Activated naive CD8-positive, alpha-beta T cell (primary cell): ENCODE measurements around the gene FAM81A.

Experiments used
- H3K27ac Mint-ChIP-seq: one replicate; pipeline ENCODE4 v1.8.0; 2021; ENCODE audit warnings: mixed read lengths
- H3K27me3 Mint-ChIP-seq: one replicate; pipeline ENCODE4 v1.8.0; 2021; ENCODE audit warnings: mixed read lengths
- H3K36me3 Mint-ChIP-seq: one replicate; pipeline ENCODE4 v1.8.0; 2021; ENCODE audit warnings: mixed read lengths
- H3K4me1 Mint-ChIP-seq: one replicate; pipeline ENCODE4 v1.8.0; 2021; ENCODE audit warnings: low read depth, mixed read lengths
- H3K4me3 Mint-ChIP-seq: one replicate; pipeline ENCODE4 v1.8.0; 2021; ENCODE audit warnings: mild to moderate bottlenecking, mixed read lengths
- H3K9me3 Mint-ChIP-seq: one replicate; pipeline ENCODE4 v1.8.0; 2021; ENCODE audit warnings: low read depth, mixed read lengths

The FAM81A gene

GRCh38 chr15:59536553-59536952 is 98.6 kb downstream of the FAM81A start:
- H3K36me3 Mint-ChIP-seq: no peaks in the 10 kb centered on the region
- H3K27ac Mint-ChIP-seq: no peak overlapping the region
- H3K9me3 Mint-ChIP-seq: no peaks in the 10 kb centered on the region
- no peak overlapping the region for H3K4me3 Mint-ChIP-seq
- no peaks in the 10 kb centered on the region for H3K27me3 Mint-ChIP-seq
- H3K4me1 Mint-ChIP-seq: no peaks in the 10 kb centered on the region

- Mint-ChIP-seq H3K4me1 (no peaks in the 10 kb centered on the region), H3K27me3 (no peaks in the 10 kb centered on the region), H3K36me3 (no peaks in the 10 kb centered on the region), H3K27ac (no peak overlapping the region), H3K4me3 (no peak overlapping the region), H3K9me3 (no peaks in the 10 kb centered on the region)
Observed at GRCh38 chr15:59537403-59537802, 99.4 kb downstream of the FAM81A start.

- Mint-ChIP-seq H3K4me3 (no peak overlapping the region), H3K36me3 (no peaks in the 10 kb centered on the region), H3K27ac (no peak overlapping the region), H3K4me1 (peaks cover under 1% of the 10 kb centered on the region), H3K27me3 (no peaks in the 10 kb centered on the region), H3K9me3 (no peaks in the 10 kb centered on the region)
Observed at GRCh38 chr15:59538494-59538893, 100.5 kb downstream of the FAM81A start.

GRCh38 chr15:59539799-59540198 is 101.8 kb downstream of the FAM81A start:
- H3K27me3 Mint-ChIP-seq: peaks cover 3% of the 10 kb centered on the region
- H3K4me1 Mint-ChIP-seq: peaks cover 6% of the 10 kb centered on the region
- no peak overlapping the region for H3K4me3 Mint-ChIP-seq
- no peaks in the 10 kb centered on the region for H3K36me3 Mint-ChIP-seq
- H3K27ac Mint-ChIP-seq: no peak overlapping the region
- no peaks in the 10 kb centered on the region for H3K9me3 Mint-ChIP-seq

GRCh38 chr15:59540654-59541053 is 102.7 kb downstream of the FAM81A start:
- Mint-ChIP-seq H3K4me1 (peaks cover 6% of the 10 kb centered on the region), H3K36me3 (no peaks in the 10 kb centered on the region), H3K27ac (no peak overlapping the region), H3K27me3 (peaks cover 3% of the 10 kb centered on the region), H3K9me3 (no peaks in the 10 kb centered on the region), H3K4me3 (no peak overlapping the region)

- H3K27me3 Mint-ChIP-seq: peaks cover 3% of the 10 kb centered on the region
- H3K4me1 Mint-ChIP-seq: peaks cover 6% of the 10 kb centered on the region
- H3K4me3 Mint-ChIP-seq: no peak overlapping the region
- H3K27ac Mint-ChIP-seq: no peak overlapping the region
- H3K9me3 Mint-ChIP-seq: no peaks in the 10 kb centered on the region
- H3K36me3 Mint-ChIP-seq: no peaks in the 10 kb centered on the region
Observed at GRCh38 chr15:59541750-59542149, 103.8 kb downstream of the FAM81A start.

DNA sequence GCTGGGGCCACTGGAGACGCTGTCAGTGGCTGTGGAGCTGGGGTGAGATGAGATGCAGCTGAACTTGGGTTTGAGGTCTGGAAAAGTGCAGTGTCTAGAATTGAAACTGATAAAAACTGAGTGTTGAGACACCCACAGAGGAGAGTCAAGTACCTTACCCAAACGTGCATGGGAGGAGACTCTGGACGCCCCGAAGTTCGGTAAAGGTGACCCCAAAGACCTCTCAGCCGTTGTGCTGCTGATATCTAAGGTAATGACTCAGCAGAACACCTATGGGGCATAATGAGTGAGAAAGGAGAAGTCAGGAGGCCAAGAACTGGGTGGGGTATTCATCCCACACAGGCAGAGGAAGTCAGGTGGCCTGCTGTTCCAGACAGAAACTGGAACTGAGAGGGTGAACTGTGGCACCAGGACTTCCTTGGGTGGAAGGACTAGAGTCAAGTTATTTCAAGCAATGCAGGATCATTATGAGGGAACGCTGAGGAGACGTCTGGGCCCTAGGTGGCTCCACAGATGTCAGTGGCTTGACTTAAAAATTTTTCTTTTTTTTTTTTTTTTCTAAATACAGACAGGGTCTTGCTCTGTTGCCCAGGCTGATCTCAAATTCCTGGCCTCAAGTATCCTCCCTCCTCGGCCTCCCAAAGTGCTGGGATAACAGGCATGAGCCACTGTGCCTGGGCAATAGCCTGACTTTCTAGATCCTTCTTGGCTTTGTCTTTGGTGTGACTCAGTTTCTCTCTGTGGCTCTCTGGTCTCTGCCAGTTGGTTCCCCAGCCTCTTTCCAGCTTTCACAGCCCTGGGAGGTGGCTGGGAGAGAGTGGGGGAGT is 105.9 kb downstream of the FAM81A start:
- H3K4me3 Mint-ChIP-seq: no peak overlapping the region
- no peaks in the 10 kb centered on the region for H3K9me3 Mint-ChIP-seq
- peaks cover 6% of the 10 kb centered on the region for H3K4me1 Mint-ChIP-seq
- H3K27ac Mint-ChIP-seq: no peak overlapping the region
- H3K36me3 Mint-ChIP-seq: no peaks in the 10 kb centered on the region
- peaks cover 8% of the 10 kb centered on the region for H3K27me3 Mint-ChIP-seq

DNA sequence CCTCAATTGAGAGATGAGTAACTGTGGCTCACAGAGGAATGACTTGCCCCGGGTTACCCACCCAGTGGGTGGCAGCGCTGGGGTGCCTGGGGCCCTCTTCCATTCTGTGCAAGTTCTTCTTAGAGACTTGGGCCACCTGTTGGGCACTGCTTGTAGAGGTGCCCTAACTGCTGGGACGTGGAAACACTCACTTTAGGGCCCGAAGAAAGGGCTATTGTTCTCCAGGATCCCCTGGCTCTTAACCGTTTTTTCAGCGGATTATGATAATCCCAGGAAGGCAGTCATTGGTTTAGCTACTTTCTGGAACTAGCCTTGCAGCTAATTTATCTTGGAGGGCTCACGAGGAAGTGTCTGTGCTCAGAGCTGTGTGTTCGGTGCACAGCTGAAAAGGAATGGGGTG is 107.6 kb downstream of the FAM81A start:
- H3K9me3 Mint-ChIP-seq: no peaks in the 10 kb centered on the region
- no peak overlapping the region for H3K27ac Mint-ChIP-seq
- H3K36me3 Mint-ChIP-seq: no peaks in the 10 kb centered on the region
- peaks cover 6% of the 10 kb centered on the region for H3K4me1 Mint-ChIP-seq
- H3K4me3 Mint-ChIP-seq: no peak overlapping the region
- peaks cover 8% of the 10 kb centered on the region for H3K27me3 Mint-ChIP-seq

- H3K9me3 Mint-ChIP-seq: no peaks in the 10 kb centered on the region
- H3K36me3 Mint-ChIP-seq: no peaks in the 10 kb centered on the region
- no peak overlapping the region for H3K27ac Mint-ChIP-seq
- peaks cover 3% of the 10 kb centered on the region for H3K4me1 Mint-ChIP-seq
- H3K27me3 Mint-ChIP-seq: peaks cover 7% of the 10 kb centered on the region
- H3K4me3 Mint-ChIP-seq: no peak overlapping the region
Observed at GRCh38 chr15:59548501-59549226, 110.7 kb downstream of the FAM81A start.

DNA sequence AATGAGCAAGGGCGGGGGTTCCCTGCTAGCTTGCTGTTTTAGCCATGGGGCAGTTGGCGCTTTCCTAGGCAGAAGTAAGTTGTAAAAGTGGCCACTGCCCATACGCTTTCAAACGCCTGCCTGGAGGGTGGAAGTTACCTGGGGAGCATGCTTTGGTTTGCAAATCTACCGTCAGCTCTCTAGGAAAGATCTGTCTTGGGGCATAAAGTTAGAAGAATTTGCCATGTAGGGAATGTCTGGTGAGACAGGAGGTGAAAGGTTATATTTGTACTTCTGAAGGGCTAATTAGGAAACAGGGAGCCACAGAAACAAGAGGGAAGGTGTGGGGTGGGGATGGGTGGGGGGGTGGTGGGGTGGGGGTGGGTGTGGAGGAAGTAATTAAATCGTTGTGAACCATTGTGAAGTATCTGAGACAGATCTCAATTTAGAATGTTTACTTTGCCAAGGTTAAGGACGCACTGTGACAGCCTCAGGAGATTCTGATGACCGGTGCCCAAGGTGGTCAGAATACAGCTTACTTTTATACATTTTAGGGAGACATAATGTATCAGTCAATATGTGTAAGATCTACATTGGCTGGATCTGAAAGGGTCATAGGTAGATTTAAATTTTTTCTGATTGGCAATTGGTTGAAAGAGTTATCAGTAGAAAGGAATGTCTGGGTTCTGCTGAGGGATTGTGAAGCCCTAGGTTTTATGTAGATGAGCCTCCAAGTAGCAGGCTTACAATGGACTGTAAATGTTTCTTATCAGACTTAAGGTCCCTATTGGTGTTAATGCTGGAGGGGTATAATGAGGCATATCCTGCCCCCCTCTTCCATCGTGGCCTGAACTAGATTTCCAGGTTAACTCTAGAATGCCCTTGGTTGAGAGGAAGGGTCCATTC is 111.6 kb downstream of the FAM81A start:
- Mint-ChIP-seq H3K4me1 (no peaks in the 10 kb centered on the region), H3K9me3 (no peaks in the 10 kb centered on the region), H3K4me3 (no peak overlapping the region), H3K27ac (no peak overlapping the region), H3K36me3 (no peaks in the 10 kb centered on the region), H3K27me3 (peaks cover 5% of the 10 kb centered on the region)

- Mint-ChIP-seq H3K4me3 (no peak overlapping the region), H3K27ac (no peak overlapping the region), H3K27me3 (peaks cover 5% of the 10 kb centered on the region), H3K4me1 (no peaks in the 10 kb centered on the region), H3K36me3 (no peaks in the 10 kb centered on the region), H3K9me3 (no peaks in the 10 kb centered on the region)
Observed at GRCh38 chr15:59550530-59550929, 112.5 kb downstream of the FAM81A start.

- Mint-ChIP-seq H3K4me1 (no peaks in the 10 kb centered on the region), H3K27me3 (peaks cover 5% of the 10 kb centered on the region), H3K36me3 (no peaks in the 10 kb centered on the region), H3K4me3 (no peak overlapping the region), H3K9me3 (no peaks in the 10 kb centered on the region), H3K27ac (no peak overlapping the region)
Observed at GRCh38 chr15:59550956-59551355, 113.0 kb downstream of the FAM81A start.

DNA sequence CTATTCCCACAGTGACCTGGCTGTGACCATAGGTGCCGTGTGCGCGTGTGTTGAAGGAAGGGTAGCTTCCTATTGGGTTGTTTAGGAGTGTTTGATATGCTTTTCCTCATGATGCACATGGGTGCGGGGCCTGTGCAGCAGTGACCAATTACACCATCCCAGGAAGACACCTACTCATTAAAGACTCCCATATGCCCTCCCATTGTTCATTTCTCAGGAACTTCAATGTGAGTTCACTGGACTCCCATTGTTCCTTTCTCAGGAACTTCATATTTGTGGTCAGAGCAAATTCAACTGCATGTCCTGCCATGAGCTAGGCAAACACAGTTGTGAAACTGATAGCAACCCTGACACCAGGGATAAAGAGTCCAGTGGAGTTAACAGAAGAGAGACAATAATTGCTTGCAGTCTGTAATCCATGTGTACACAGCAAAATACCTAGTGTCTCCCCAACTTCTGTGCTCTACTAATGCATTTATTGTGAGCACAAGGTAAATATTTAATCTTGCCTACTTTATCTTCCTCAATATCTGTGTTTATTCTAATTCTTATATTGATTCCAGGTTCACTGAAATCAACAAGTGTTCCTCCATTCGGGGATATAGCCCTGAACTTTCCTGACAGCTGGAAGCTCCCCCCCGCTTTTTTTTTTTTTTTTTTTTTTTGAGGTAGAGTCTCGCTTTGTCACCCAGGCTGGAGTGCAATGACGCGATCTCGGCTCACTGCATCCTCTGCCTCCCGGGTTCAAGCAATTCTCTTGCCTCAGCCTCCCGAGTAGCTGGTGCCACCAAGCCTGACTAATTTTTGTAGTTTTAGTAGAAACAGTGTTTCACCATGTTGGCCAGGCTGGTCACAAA is 116.1 kb downstream of the FAM81A start:
- Mint-ChIP-seq H3K27ac (no peak overlapping the region), H3K4me1 (no peaks in the 10 kb centered on the region), H3K27me3 (no peaks in the 10 kb centered on the region), H3K4me3 (no peak overlapping the region), H3K9me3 (no peaks in the 10 kb centered on the region), H3K36me3 (no peaks in the 10 kb centered on the region)

- Mint-ChIP-seq H3K27ac (no peak overlapping the region), H3K9me3 (no peaks in the 10 kb centered on the region), H3K4me3 (no peak overlapping the region), H3K4me1 (no peaks in the 10 kb centered on the region), H3K27me3 (no peaks in the 10 kb centered on the region), H3K36me3 (no peaks in the 10 kb centered on the region)
Observed at GRCh38 chr15:59555696-59556095, 117.7 kb downstream of the FAM81A start.
